Osteoblast (primary cell): ENCODE measurements around the gene IRS1. TPM values are rescaled to one million over a fixed set of nuclear protein-coding genes. Genes with fewer than 3 reads are reported as not detected.

Experiments used
- DNase-seq: peaks from one replicate; pipeline ENCODE4 v3.0.0; 2011; ENCODE audit warnings: low spot score, mixed read lengths; ENCODE audit not compliant: insufficient read length; ENCODE audit errors: missing footprints
- H2AFZ ChIP-seq: 2 replicates; pipeline ENCODE4 v1.6.0; 2011; ENCODE audit warnings: mild to moderate bottlenecking, low read length
- H3K27ac ChIP-seq: 2 replicates; pipeline ENCODE4 v1.5.1; 2011; ENCODE audit warnings: mild to moderate bottlenecking, low read depth, low read length, moderate library complexity
- H3K27me3 ChIP-seq: 2 replicates; pipeline ENCODE4 v1.6.0; 2012; ENCODE audit warnings: mild to moderate bottlenecking, control low read depth, inconsistent platforms, low read length, moderate library complexity; ENCODE audit not compliant: insufficient read depth
- H3K36me3 ChIP-seq: 2 replicates; pipeline ENCODE4 v1.5.1; 2011; ENCODE audit warnings: mild to moderate bottlenecking, low read length, control low read depth, moderate library complexity; ENCODE audit not compliant: insufficient read depth
- H3K4me1 ChIP-seq: 2 replicates; pipeline ENCODE4 v1.5.1; 2011; ENCODE audit warnings: mild to moderate bottlenecking, low read length, control low read depth, moderate library complexity; ENCODE audit not compliant: insufficient read depth
- H3K4me2 ChIP-seq: 2 replicates; pipeline ENCODE4 v1.6.0; 2011; ENCODE audit warnings: mild to moderate bottlenecking, low read length; ENCODE audit not compliant: insufficient read depth
- H3K4me3 ChIP-seq: fragments of 200-600 bp; sonication (generic); 3 replicates; pipeline ENCODE4 v1.5.1; 2012; ENCODE audit warnings: mild to moderate bottlenecking, low read length, inconsistent platforms; ENCODE audit not compliant: insufficient read depth
- H3K79me2 ChIP-seq: 2 replicates; pipeline ENCODE4 v1.6.0; 2012; ENCODE audit warnings: mild to moderate bottlenecking, low read length, control low read depth, inconsistent platforms; ENCODE audit not compliant: insufficient read depth
- H3K9me3 ChIP-seq: 2 replicates; pipeline ENCODE4 v1.5.1; 2011; ENCODE audit warnings: low read depth, low read length, control low read depth
- H4K20me1 ChIP-seq: 2 replicates; pipeline ENCODE4 v1.6.0; 2012; ENCODE audit warnings: mild to moderate bottlenecking, low read length, control low read depth; ENCODE audit not compliant: insufficient read depth
- total RNA-seq: library from RNA; depleted of rRNA; stranded (reverse); fragments of >200 nt; gene quantifications from 2 replicates; pipeline ENCODE4 v1.2.3, GENCODE V29; 2012
- TF ChIP-seq, protein P1 (sequence below): IDR thresholded peaks from 2 replicates; pipeline ENCODE4 v1.5.1; 2011; ENCODE audit warnings: mild to moderate bottlenecking, low read depth, low read length, moderate library complexity; ENCODE audit errors: extremely low read depth

Gene IRS1
- total RNA-seq, 1 donor, result 27.9 TPM

DNA sequence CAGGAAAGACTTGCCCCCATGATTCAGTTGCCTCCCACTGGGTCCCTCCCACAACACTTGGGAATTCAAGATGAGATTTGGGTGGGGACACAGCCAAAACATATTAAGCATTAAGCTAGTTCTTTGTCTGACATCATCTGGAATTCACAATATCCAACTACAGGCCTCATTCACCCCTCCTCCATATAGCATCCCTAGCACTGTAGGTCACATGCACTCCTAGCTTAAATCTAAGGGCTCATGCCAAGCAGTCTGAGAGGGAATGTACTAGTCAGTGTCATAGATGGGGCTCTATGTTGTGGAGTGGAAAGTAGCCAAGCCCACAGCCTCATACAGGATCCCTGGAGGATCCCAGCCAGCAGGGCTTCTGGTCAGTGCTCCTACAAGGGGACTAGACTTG lies 92.1 kb downstream of the IRS1 start:
- Histone ChIP-seq H4K20me1 (no peaks in the 10 kb centered on the region), H3K4me2 (no peak overlapping the region), H3K36me3 (no peaks in the 10 kb centered on the region), H3K27me3 (no peaks in the 10 kb centered on the region), H3K4me1 (no peaks in the 10 kb centered on the region), H3K79me2 (no peaks in the 10 kb centered on the region), H2AFZ (no peak overlapping the region), H3K27ac (no peak overlapping the region), H3K9me3 (no peaks in the 10 kb centered on the region), H3K4me3 (no peak overlapping the region)
- no peak for DNase-seq
- TF ChIP-seq, protein P1, sequence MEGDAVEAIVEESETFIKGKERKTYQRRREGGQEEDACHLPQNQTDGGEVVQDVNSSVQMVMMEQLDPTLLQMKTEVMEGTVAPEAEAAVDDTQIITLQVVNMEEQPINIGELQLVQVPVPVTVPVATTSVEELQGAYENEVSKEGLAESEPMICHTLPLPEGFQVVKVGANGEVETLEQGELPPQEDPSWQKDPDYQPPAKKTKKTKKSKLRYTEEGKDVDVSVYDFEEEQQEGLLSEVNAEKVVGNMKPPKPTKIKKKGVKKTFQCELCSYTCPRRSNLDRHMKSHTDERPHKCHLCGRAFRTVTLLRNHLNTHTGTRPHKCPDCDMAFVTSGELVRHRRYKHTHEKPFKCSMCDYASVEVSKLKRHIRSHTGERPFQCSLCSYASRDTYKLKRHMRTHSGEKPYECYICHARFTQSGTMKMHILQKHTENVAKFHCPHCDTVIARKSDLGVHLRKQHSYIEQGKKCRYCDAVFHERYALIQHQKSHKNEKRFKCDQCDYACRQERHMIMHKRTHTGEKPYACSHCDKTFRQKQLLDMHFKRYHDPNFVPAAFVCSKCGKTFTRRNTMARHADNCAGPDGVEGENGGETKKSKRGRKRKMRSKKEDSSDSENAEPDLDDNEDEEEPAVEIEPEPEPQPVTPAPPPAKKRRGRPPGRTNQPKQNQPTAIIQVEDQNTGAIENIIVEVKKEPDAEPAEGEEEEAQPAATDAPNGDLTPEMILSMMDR, result no peak

DNA sequence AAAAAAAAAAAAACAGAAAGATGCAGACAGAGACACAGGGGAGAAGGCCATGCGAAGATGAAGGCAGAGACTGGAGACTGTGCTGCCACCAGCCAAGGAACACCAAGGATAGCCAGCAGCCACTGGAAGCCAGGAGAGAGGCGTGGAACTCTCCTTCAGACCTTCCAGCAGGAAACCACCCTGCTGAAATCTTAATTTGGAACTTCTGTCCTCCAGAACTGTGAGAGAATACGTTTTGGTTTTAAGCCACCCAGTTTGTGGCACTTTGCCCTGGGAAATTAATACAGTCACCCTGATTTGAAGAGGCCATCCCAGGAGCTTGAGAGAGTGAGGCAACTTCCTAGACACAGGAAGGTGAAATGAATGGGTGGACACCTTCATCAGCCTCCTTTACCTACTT lies 93.7 kb downstream of the IRS1 start:
- H3K36me3 ChIP-seq, result no peaks in the 10 kb centered on the region
- TF ChIP-seq, protein P1, result no peak
- no peak overlapping the region for H3K4me3 ChIP-seq
- no peak for DNase-seq
- H3K79me2 ChIP-seq, result no peaks in the 10 kb centered on the region
- H3K27ac ChIP-seq, result no peak overlapping the region
- no peak overlapping the region for H2AFZ ChIP-seq
- H4K20me1 ChIP-seq, result no peaks in the 10 kb centered on the region
- H3K4me2 ChIP-seq, result no peak overlapping the region
- H3K4me1 ChIP-seq, result peaks cover 7% of the 10 kb centered on the region
- H3K27me3 ChIP-seq, result no peaks in the 10 kb centered on the region
- no peaks in the 10 kb centered on the region for H3K9me3 ChIP-seq

DNA sequence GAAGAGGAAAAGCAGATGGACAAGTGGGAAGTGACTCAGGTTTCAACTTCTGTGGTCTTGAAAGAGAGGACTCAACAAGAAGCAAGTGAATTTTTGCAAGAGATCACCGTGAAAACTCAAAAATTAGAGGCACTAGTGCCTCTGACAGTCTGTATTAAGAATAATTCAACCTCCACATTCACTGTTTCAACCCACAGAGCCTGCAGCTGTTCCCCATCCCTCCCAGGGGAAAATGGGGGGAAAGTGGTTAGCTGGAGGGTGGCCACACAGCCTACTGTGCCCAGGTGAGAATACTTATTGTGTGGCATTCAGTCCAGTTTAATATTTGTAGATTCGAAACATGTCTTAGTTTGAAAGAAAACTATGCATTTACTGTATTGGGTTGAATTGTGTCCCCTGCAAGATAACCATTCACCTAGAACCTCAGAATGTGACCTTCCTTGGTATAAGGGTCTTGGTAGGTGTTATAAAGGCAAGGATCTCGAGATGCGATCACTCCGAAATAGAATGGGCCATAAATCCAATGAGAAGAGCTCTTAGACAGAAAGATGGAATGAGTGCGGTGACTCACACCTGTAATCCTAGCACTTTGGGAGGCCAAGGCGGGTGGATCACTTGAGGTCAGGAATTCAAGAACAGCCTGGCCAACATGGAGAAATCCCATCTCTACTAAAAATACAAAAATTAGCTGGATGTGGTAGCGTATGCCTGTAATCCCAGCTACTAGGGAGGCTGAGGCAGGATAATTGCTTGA lies 94.3 kb downstream of the IRS1 start:
- Histone ChIP-seq H3K36me3 (no peaks in the 10 kb centered on the region), H3K4me2 (no peak overlapping the region), H2AFZ (no peak overlapping the region), H3K9me3 (no peaks in the 10 kb centered on the region), H3K4me3 (no peak overlapping the region), H4K20me1 (no peaks in the 10 kb centered on the region), H3K27me3 (no peaks in the 10 kb centered on the region), H3K27ac (no peak overlapping the region), H3K79me2 (no peaks in the 10 kb centered on the region), H3K4me1 (peaks cover 14% of the 10 kb centered on the region)
- no peak for DNase-seq
- TF ChIP-seq, protein P1, result no peak

DNA sequence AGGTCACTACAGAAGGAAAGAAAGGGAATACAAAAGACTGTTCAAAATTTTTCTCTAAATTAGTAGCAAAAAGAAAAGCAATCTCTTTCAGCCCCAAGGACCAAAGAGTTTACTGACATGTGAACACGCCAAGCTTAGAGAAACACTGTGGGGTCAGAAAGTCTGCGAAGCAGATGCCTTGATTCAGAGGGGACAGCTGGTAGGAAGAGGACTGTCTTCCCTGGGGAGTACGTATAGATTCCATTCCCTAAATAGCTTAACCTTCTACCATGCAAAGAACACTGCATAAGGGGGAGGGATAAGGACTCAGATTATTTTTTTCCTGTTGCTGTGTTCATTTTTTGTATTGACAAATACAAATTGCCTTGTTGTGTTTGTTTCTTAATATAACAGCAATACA lies 96.1 kb downstream of the IRS1 start:
- H3K27ac ChIP-seq, result no peak overlapping the region

More for the DNA sequence above, 96.1 kb downstream of the IRS1 start:
- no peaks in the 10 kb centered on the region for H3K9me3 ChIP-seq
- H3K27me3 ChIP-seq, result no peaks in the 10 kb centered on the region
- H3K4me3 ChIP-seq, result no peak overlapping the region
- no peak for DNase-seq
- H4K20me1 ChIP-seq, result no peaks in the 10 kb centered on the region
- no peak overlapping the region for H2AFZ ChIP-seq
- peaks cover 23% of the 10 kb centered on the region for H3K4me1 ChIP-seq
- no peaks in the 10 kb centered on the region for H3K36me3 ChIP-seq
- no peak overlapping the region for H3K4me2 ChIP-seq
- TF ChIP-seq, protein P1, result no peak
- no peaks in the 10 kb centered on the region for H3K79me2 ChIP-seq
